Progenitor cell of endocrine pancreas (in vitro differentiated cells): ENCODE results near the gene RFC2. TPM values are rescaled to one million over a fixed set of nuclear protein-coding genes. Genes with fewer than 3 reads are reported as not detected.

Source experiments
- DNase-seq: peaks from one replicate; pipeline ENCODE4 v3.0.0; 2021; ENCODE audit warnings: low spot score; ENCODE audit not compliant: unreplicated experiment
- H3K27ac Mint-ChIP-seq: 2 replicates; pipeline ENCODE4 v1.8.0; 2021; ENCODE audit warnings: mild to moderate bottlenecking, moderate library complexity, mixed read lengths
- H3K27me3 Mint-ChIP-seq: 2 replicates; pipeline ENCODE4 v1.8.0; 2021; ENCODE audit warnings: mixed read lengths
- H3K36me3 Mint-ChIP-seq: 2 replicates; pipeline ENCODE4 v1.8.0; 2022; ENCODE audit warnings: mixed read lengths; ENCODE audit not compliant: insufficient read depth
- H3K4me1 Mint-ChIP-seq: 2 replicates; pipeline ENCODE4 v1.8.0; 2021; ENCODE audit warnings: low read depth, mixed read lengths
- H3K4me3 Mint-ChIP-seq: 2 replicates; pipeline ENCODE4 v1.8.0; 2021; ENCODE audit warnings: low read depth, mild to moderate bottlenecking, moderate library complexity, mixed read lengths
- H3K9me3 Mint-ChIP-seq: 2 replicates; pipeline ENCODE4 v1.8.0; 2021; ENCODE audit warnings: low read depth, mixed read lengths
- total RNA-seq: library from RNA; stranded (reverse); gene quantifications from 2 replicates; pipeline ENCODE4 v1.2.1, GENCODE V29; 2021
- TF ChIP-seq, protein P1 (sequence below): fragments of 200-600 bp; sonication (generic); IDR thresholded peaks from one replicate; pipeline ENCODE4 v1.5.0; 2021; ENCODE audit warnings: antibody characterized with exemption, mild to moderate bottlenecking; ENCODE audit not compliant: unreplicated experiment

Gene RFC2
- total RNA-seq, 1 donor from 2014 or later, result 42.1 TPM

DNA sequence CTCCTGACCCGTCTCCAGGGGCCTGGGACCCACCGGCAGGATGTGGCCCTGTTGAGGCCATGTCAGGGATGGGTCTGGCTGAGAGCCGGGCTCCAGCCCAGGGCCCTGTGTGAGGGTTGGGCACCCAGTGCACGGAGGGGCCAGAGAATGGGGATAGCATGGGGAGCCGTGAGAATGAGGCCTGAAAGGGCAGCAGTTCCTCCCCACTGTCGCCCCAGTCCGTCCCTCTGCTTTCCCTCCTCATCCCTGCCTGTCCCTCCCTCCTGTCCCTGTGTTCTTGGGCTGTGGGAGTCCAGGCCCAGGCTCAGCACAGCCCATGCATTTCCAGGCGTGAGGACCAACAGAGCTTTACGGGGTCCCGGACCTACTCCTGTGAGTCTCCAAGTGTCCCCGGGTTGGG lies 34.8 kb downstream of the RFC2 start:
- Mint-ChIP-seq H3K9me3 (no peaks in the 10 kb centered on the region), H3K27ac (no peak overlapping the region), H3K36me3 (peaks cover 3% of the 10 kb centered on the region), H3K4me3 (no peak overlapping the region), H3K4me1 (no peaks in the 10 kb centered on the region), H3K27me3 (no peaks in the 10 kb centered on the region)
- TF ChIP-seq, protein P1, sequence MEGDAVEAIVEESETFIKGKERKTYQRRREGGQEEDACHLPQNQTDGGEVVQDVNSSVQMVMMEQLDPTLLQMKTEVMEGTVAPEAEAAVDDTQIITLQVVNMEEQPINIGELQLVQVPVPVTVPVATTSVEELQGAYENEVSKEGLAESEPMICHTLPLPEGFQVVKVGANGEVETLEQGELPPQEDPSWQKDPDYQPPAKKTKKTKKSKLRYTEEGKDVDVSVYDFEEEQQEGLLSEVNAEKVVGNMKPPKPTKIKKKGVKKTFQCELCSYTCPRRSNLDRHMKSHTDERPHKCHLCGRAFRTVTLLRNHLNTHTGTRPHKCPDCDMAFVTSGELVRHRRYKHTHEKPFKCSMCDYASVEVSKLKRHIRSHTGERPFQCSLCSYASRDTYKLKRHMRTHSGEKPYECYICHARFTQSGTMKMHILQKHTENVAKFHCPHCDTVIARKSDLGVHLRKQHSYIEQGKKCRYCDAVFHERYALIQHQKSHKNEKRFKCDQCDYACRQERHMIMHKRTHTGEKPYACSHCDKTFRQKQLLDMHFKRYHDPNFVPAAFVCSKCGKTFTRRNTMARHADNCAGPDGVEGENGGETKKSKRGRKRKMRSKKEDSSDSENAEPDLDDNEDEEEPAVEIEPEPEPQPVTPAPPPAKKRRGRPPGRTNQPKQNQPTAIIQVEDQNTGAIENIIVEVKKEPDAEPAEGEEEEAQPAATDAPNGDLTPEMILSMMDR, result no peak
- DNase-seq, result no peak

DNA sequence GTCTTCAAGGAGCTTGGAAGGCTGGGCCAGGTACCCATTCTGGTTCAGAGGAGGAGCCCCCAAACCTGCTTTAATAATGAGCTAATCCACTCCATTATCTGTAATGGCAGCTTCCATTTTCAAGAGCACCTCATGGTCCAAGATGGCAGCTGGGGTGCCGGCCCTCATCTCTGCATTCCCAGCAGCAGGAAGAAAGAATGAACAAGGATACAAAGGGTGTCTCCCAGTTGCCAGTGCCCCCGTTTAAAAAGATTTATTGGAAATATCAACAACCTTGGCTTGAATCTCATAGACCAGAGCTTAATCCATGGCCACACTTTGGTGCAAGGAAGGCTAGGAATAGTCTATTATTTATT lies 35.9 kb downstream of the RFC2 start:
- TF ChIP-seq, protein P1, result no peak
- no peaks in the 10 kb centered on the region for H3K9me3 Mint-ChIP-seq
- DNase-seq, result no peak
- H3K36me3 Mint-ChIP-seq, result peaks cover 2% of the 10 kb centered on the region
- H3K4me3 Mint-ChIP-seq, result no peak overlapping the region
- no peak overlapping the region for H3K27ac Mint-ChIP-seq
- no peaks in the 10 kb centered on the region for H3K27me3 Mint-ChIP-seq
- no peaks in the 10 kb centered on the region for H3K4me1 Mint-ChIP-seq

DNA sequence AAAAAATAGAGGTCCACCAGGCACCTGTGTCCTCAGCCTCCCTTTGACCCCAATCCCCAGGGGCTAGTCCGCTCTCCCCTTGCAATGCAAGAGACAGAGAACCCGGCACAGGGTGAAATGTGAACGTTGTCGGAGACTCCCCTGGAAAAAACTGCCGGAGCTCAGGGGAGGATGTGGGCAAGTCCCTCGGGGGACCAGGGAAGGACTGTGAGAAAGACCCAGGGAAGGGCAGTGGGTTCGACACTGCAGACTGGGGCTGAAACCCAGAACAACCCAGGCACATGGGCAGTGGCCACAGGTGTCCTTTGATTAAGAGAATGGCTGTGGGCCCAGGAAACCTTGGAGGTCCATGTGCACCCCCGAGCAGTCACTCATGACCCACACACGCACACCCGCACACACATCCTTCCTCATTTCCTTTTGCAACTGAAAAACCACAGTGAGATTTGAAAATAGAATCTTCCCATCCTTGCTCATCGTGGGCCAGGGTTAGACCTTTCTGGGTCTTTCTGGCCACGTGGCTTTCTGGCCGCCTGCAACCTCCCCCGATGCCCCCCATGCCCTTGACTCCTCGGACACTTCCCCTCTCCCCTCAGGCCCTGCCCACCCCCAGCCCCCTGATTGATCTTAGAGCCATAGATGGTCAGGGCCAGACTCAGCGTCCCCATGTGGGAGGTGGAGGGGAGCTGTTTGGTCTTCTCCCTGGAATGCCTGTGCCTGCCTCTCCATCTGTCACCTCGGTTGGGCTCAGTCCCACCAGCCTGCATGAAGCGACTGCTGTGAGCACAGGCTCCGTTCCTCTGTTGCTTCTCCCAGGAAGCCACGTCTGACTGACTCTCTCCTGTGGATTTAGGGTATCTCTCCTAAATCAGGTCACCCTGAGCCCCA lies 36.5 kb downstream of the RFC2 start:
- Mint-ChIP-seq H3K36me3 (no peaks in the 10 kb centered on the region), H3K4me3 (no peak overlapping the region), H3K27me3 (no peaks in the 10 kb centered on the region), H3K4me1 (no peaks in the 10 kb centered on the region), H3K9me3 (no peaks in the 10 kb centered on the region), H3K27ac (no peak overlapping the region)
- TF ChIP-seq, protein P1, result no peak
- DNase-seq, result no peak

DNA sequence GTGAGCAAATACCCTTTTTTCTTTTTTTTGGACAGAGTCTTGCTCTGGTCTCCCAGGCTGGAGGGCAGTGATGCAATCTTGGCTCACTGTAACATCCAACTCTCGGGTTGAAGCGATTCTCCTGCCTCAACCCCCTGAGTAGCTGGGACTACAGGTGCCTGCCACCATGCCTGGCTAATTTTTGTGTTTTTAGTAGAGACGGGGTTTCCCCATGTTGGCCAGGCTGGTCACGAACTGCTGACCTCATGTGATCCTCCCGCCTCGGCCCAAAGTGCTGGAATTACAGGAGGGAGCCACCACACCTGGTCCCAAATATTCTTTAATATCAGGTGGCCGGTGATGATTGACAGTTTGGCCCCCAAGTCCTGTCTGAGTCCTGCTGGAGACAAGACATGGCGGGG lies 37.8 kb downstream of the RFC2 start:
- Mint-ChIP-seq H3K4me1 (no peaks in the 10 kb centered on the region), H3K36me3 (no peaks in the 10 kb centered on the region), H3K27ac (no peak overlapping the region), H3K4me3 (no peak overlapping the region), H3K27me3 (no peaks in the 10 kb centered on the region), H3K9me3 (no peaks in the 10 kb centered on the region)
- TF ChIP-seq, protein P1, result no peak
- no peak for DNase-seq

DNA sequence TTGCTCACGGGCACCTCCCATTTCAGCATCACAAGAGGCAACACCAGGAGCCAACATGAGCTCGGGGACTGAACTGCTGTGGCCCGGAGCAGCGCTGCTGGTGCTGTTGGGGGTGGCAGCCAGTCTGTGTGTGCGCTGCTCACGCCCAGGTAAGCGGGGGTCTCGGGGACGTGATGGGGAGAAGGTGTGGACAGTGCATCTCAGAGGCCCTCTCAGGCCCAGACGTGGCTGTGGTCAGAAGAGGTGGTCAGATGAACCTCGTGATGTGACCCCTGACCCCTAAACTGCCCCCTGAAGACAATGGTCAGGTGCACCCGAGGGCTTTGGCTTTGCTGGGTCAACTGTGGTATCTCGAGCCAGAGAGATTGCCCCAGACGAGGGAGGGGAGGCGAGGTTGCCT lies 38.3 kb downstream of the RFC2 start:
- H3K4me1 Mint-ChIP-seq, result no peaks in the 10 kb centered on the region
- TF ChIP-seq, protein P1, result no peak
- DNase-seq, result no peak

More for the DNA sequence above, 38.3 kb downstream of the RFC2 start:
- H3K4me3 Mint-ChIP-seq, result no peak overlapping the region
- no peaks in the 10 kb centered on the region for H3K27me3 Mint-ChIP-seq
- H3K36me3 Mint-ChIP-seq, result no peaks in the 10 kb centered on the region
- H3K27ac Mint-ChIP-seq, result no peak overlapping the region
- H3K9me3 Mint-ChIP-seq, result no peaks in the 10 kb centered on the region
